GM23338 (cell line): Measurements from ENCODE around the gene MIX23. TPM values are rescaled to one million over a fixed set of nuclear protein-coding genes. Genes with fewer than 3 reads are reported as not detected.

Experiments used
- ATAC-seq: fragments of 200-7000 bp; cut with Tn5 transposase; 3 replicates; pipeline ENCODE4 v1.9.1; 2020
- DNase-seq: peaks from one replicate; pipeline ENCODE4 v3.0.0-alpha.2; 2015; ENCODE audit warnings: low spot score
- H2AFZ ChIP-seq: fragments of 200-600 bp; sonication (generic); 2 replicates; pipeline ENCODE4 v1.8.0; 2016; ENCODE audit warnings: antibody characterized with exemption, mild to moderate bottlenecking, moderate library complexity
- H3F3A ChIP-seq: fragments of 200-600 bp; sonication (generic); replicated peaks from 2 replicates; pipeline ENCODE4 v1.8.0; 2017; ENCODE audit warnings: antibody characterized with exemption, mixed run types, low read depth
- H3K27ac ChIP-seq: fragments of 200-600 bp; sonication (generic); 2 replicates; pipeline ENCODE4 v1.6.1; 2016; ENCODE audit warnings: low read depth
- H3K27me3 ChIP-seq: fragments of 200-600 bp; sonication (generic); 2 replicates; pipeline ENCODE4 v1.8.0; 2016; ENCODE audit warnings: mild to moderate bottlenecking, mixed run types, moderate library complexity; ENCODE audit not compliant: insufficient read depth
- H3K36me3 ChIP-seq: fragments of 200-600 bp; sonication (generic); 2 replicates; pipeline ENCODE4 v1.8.0; 2016; ENCODE audit warnings: mild to moderate bottlenecking; ENCODE audit not compliant: insufficient read depth
- H3K4me1 ChIP-seq: fragments of 200-600 bp; sonication (generic); 2 replicates; pipeline ENCODE4 v1.8.0; 2016; ENCODE audit warnings: mild to moderate bottlenecking, moderate library complexity; ENCODE audit not compliant: insufficient read depth
- H3K4me2 ChIP-seq: fragments of 200-600 bp; sonication (generic); 2 replicates; pipeline ENCODE4 v1.7.1; 2017; ENCODE audit warnings: mixed run types
- H3K4me3 ChIP-seq: fragments of 200-600 bp; sonication (generic); 2 replicates; pipeline ENCODE4 v1.6.1; 2016; ENCODE audit warnings: mixed run types
- H3K79me2 ChIP-seq: fragments of 200-600 bp; sonication (generic); replicated peaks from 2 replicates; pipeline ENCODE4 v1.8.0; 2017; ENCODE audit warnings: mild to moderate bottlenecking; ENCODE audit not compliant: insufficient read depth
- H3K9me2 ChIP-seq: fragments of 200-600 bp; sonication (generic); 2 replicates; pipeline ENCODE4 v1.8.0; 2017; ENCODE audit not compliant: insufficient read depth
- H4K20me1 ChIP-seq: fragments of 200-600 bp; sonication (generic); replicated peaks from 2 replicates; pipeline ENCODE4 v1.8.0; 2017; ENCODE audit warnings: mild to moderate bottlenecking; ENCODE audit not compliant: insufficient read depth
- H3K27ac Mint-ChIP-seq: 2 replicates; pipeline ENCODE4 v1.8.0; 2020; ENCODE audit warnings: inconsistent platforms, mild to moderate bottlenecking, moderate library complexity, mixed read lengths
- H3K27me3 Mint-ChIP-seq: 3 replicates; pipeline ENCODE4 v1.8.0; 2022; ENCODE audit warnings: low read depth, mild to moderate bottlenecking, moderate library complexity, mixed read lengths, inconsistent platforms; ENCODE audit not compliant: insufficient read depth, poor library complexity
- H3K36me3 Mint-ChIP-seq: 3 replicates; pipeline ENCODE4 v1.8.0; 2021; ENCODE audit warnings: low read depth, mild to moderate bottlenecking, inconsistent platforms, moderate library complexity, mixed read lengths
- H3K4me1 Mint-ChIP-seq: 3 replicates; pipeline ENCODE4 v1.8.0; 2020; ENCODE audit warnings: mild to moderate bottlenecking, inconsistent platforms, mixed read lengths
- H3K4me3 Mint-ChIP-seq: 3 replicates; pipeline ENCODE4 v1.8.0; 2021; ENCODE audit warnings: moderate library complexity, mild to moderate bottlenecking, inconsistent platforms, mixed read lengths
- H3K9me3 Mint-ChIP-seq: 3 replicates; pipeline ENCODE4 v1.8.0; 2020; ENCODE audit warnings: moderate library complexity, mild to moderate bottlenecking, inconsistent platforms, mixed read lengths
- EZH2phosphoT487 ChIP-seq: fragments of 200-600 bp; sonication (generic); IDR thresholded peaks from one replicate; pipeline ENCODE4 v1.8.1; 2018; ENCODE audit warnings: antibody characterized with exemption; ENCODE audit not compliant: unreplicated experiment
- POLR2AphosphoS5 ChIP-seq: IDR thresholded peaks from 2 replicates; pipeline ENCODE4 v1.6.1; 2016; ENCODE audit warnings: antibody characterized with exemption, low read depth
- ZNF114 ChIP-seq: fragments of 250-450 bp; sonication (Bioruptor Pico); IDR thresholded peaks from 2 replicates; pipeline ENCODE4 v1.5.0; 2020; ENCODE audit warnings: mild to moderate bottlenecking, moderate library complexity
- polyA plus RNA-seq: library from polyadenylated mRNA; unstranded; fragments of >200 nt; fragmentation: Nextera tagmentation; extraction: Ambion mirVana; gene quantifications from 2 replicates; pipeline ENCODE4 v1.2.1, GENCODE V29; 2016
- total RNA-seq: library from RNA; depleted of rRNA; stranded (reverse); fragments of >200 nt; shearing (Covaris generic); gene quantifications from 2 replicates; pipeline ENCODE4 v1.2.3, GENCODE V29; 2014
- TF ChIP-seq, protein P1 (sequence below): IDR thresholded peaks from one replicate; pipeline ENCODE4 v1.6.1; 2018; ENCODE audit warnings: antibody characterized with exemption; ENCODE audit not compliant: unreplicated experiment
- TF ChIP-seq, protein P2 (sequence below), 2 experiments: fragments of 200-600 bp in 1 of 2; sonication (generic) in 1 of 2; conservative IDR thresholded peaks; 2 replicates each; pipeline versions ENCODE4 v1.5.1 to v1.6.1; 2016 to 2017; ENCODE audit warnings: antibody characterized with exemption in 2 of 2, low read depth in 2 of 2, mild to moderate bottlenecking in 2 of 2, moderate library complexity in 1 of 2
- TF ChIP-seq, protein P3 (sequence below): IDR thresholded peaks from 2 replicates; pipeline ENCODE4 v1.6.1; 2016; ENCODE audit warnings: antibody characterized with exemption

Gene MIX23
- total and polyA plus RNA-seq, 2 experiments from 2014 or later, result 57.7 to 146 TPM

DNA sequence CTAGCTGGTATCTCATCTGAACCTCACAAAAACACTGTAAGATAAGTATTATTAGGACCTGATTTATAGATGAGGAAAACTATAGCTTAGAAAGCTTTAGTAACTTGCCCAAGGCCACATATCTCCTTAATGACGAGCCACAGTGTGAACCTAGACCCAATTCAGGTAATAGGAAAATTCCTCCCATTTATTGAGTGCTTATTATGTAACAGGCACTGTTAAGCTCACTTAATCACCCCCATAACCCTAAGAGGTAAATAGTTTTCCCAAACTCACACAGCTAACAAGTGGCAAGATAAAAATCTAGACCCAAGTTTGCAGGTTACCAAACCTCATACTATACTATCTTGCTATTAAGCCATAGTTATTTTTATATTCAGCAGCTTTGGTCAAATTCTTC, 24.9 kb upstream of the MIX23 start:
- Histone ChIP-seq H3K4me2 (no peak overlapping the region), H3K4me1 (no peaks in the 10 kb centered on the region), H4K20me1 (peaks cover 5% of the 10 kb centered on the region; the same call in 1 of the 2 replicates), H3F3A (no peaks in the 10 kb centered on the region), H3K36me3 (peaks cover 9% of the 10 kb centered on the region), H2AFZ (no peak overlapping the region), H3K9me2 (no peaks in the 10 kb centered on the region), H3K27ac (no peak overlapping the region), H3K4me3 (no peak overlapping the region), H3K79me2 (no peaks in the 10 kb centered on the region), H3K27me3 (no peaks in the 10 kb centered on the region)
- no peaks in the 10 kb centered on the region for H3K27me3 Mint-ChIP-seq
- TF ChIP-seq, protein P1, sequence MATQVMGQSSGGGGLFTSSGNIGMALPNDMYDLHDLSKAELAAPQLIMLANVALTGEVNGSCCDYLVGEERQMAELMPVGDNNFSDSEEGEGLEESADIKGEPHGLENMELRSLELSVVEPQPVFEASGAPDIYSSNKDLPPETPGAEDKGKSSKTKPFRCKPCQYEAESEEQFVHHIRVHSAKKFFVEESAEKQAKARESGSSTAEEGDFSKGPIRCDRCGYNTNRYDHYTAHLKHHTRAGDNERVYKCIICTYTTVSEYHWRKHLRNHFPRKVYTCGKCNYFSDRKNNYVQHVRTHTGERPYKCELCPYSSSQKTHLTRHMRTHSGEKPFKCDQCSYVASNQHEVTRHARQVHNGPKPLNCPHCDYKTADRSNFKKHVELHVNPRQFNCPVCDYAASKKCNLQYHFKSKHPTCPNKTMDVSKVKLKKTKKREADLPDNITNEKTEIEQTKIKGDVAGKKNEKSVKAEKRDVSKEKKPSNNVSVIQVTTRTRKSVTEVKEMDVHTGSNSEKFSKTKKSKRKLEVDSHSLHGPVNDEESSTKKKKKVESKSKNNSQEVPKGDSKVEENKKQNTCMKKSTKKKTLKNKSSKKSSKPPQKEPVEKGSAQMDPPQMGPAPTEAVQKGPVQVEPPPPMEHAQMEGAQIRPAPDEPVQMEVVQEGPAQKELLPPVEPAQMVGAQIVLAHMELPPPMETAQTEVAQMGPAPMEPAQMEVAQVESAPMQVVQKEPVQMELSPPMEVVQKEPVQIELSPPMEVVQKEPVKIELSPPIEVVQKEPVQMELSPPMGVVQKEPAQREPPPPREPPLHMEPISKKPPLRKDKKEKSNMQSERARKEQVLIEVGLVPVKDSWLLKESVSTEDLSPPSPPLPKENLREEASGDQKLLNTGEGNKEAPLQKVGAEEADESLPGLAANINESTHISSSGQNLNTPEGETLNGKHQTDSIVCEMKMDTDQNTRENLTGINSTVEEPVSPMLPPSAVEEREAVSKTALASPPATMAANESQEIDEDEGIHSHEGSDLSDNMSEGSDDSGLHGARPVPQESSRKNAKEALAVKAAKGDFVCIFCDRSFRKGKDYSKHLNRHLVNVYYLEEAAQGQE, result no peak
- TF ChIP-seq ZNF114 (CRISPR knock-in tag) (no peak), POLR2AphosphoS5 (no peak)
- TF ChIP-seq, protein P2, sequence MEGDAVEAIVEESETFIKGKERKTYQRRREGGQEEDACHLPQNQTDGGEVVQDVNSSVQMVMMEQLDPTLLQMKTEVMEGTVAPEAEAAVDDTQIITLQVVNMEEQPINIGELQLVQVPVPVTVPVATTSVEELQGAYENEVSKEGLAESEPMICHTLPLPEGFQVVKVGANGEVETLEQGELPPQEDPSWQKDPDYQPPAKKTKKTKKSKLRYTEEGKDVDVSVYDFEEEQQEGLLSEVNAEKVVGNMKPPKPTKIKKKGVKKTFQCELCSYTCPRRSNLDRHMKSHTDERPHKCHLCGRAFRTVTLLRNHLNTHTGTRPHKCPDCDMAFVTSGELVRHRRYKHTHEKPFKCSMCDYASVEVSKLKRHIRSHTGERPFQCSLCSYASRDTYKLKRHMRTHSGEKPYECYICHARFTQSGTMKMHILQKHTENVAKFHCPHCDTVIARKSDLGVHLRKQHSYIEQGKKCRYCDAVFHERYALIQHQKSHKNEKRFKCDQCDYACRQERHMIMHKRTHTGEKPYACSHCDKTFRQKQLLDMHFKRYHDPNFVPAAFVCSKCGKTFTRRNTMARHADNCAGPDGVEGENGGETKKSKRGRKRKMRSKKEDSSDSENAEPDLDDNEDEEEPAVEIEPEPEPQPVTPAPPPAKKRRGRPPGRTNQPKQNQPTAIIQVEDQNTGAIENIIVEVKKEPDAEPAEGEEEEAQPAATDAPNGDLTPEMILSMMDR (conservative IDR thresholded peaks at IDR 0.05; ENCODE audit: low read depth in 2 of 2), result no peak
- ATAC-seq (no peak), DNase-seq (no peak)
- no peaks in the 10 kb centered on the region for H3K9me3 Mint-ChIP-seq
- no peaks in the 10 kb centered on the region for H3K4me1 Mint-ChIP-seq
- H3K36me3 Mint-ChIP-seq, result peaks cover 23% of the 10 kb centered on the region
- H3K27ac Mint-ChIP-seq, result no peak overlapping the region
- H3K4me3 Mint-ChIP-seq, result no peak overlapping the region

DNA sequence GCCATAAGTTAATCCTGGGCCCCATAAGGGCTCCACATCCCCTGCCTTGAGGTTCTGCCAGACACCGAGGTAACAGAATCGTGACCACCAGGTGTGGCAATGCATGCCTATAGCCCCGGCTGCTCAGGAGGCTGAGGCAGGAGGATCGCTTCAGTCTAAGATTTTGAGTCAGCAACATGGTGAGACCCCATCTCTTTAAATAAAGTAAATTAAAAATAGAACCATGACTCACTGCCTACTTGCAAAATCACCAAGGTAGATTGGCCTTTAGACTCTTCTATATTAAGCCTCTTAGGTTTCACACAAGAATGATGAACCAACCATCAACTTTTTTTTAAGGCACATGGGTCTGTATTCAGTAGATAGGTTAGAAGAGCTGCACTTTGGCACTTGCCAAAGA, 23.2 kb upstream of the MIX23 start:
- no peak overlapping the region for H3K4me3 ChIP-seq
- H3K79me2 ChIP-seq, result no peaks in the 10 kb centered on the region
- no peaks in the 10 kb centered on the region for H3K4me1 ChIP-seq
- TF ChIP-seq EZH2phosphoT487, result no peak
- TF ChIP-seq, protein P3, sequence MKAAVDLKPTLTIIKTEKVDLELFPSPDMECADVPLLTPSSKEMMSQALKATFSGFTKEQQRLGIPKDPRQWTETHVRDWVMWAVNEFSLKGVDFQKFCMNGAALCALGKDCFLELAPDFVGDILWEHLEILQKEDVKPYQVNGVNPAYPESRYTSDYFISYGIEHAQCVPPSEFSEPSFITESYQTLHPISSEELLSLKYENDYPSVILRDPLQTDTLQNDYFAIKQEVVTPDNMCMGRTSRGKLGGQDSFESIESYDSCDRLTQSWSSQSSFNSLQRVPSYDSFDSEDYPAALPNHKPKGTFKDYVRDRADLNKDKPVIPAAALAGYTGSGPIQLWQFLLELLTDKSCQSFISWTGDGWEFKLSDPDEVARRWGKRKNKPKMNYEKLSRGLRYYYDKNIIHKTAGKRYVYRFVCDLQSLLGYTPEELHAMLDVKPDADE, result no peak
- no peak for TF ChIP-seq POLR2AphosphoS5
- Mint-ChIP-seq H3K4me1 (no peaks in the 10 kb centered on the region), H3K27ac (no peak overlapping the region), H3K4me3 (no peak overlapping the region), H3K27me3 (no peaks in the 10 kb centered on the region), H3K36me3 (peaks cover 23% of the 10 kb centered on the region), H3K9me3 (no peaks in the 10 kb centered on the region)
- no peak overlapping the region for H2AFZ ChIP-seq
- no peaks in the 10 kb centered on the region for H3K27me3 ChIP-seq
- no peak overlapping the region for H3K4me2 ChIP-seq
- DNase-seq (no peak), ATAC-seq (no peak)
- H4K20me1 ChIP-seq, result no peaks in the 10 kb centered on the region; the same call in 1 of the 2 replicates
- peaks cover 9% of the 10 kb centered on the region for H3K36me3 ChIP-seq
- H3K9me2 ChIP-seq, result no peaks in the 10 kb centered on the region
- no peaks in the 10 kb centered on the region for H3F3A ChIP-seq
- no peak overlapping the region for H3K27ac ChIP-seq
